H1 (cell line): ENCODE results near the gene KIAA0513. TPM values are rescaled to one million over a fixed set of nuclear protein-coding genes. Genes with fewer than 3 reads are reported as not detected.
"Not testable (repeated sequence)": the region's sequence is repeated elsewhere in the genome, so short reads cannot be mapped to it uniquely, and the experiment has no call there.

Experiments used
- CTCF ChIA-PET: fragments of 300-600 bp; sonication (Branson Sonifier 250); formaldehyde crosslinking; loops from one replicate; lab custom pipeline; 2021; ENCODE audit not compliant: partially characterized antibody; lab: Charles Lee
- POLR2A ChIA-PET: fragments of 300-600 bp; sonication (Branson Sonifier 250); formaldehyde crosslinking; loops from one replicate; lab custom pipeline; 2021; ENCODE audit warnings: inconsistent platforms; ENCODE audit not compliant: partially characterized antibody; lab: Charles Lee
- DNase-seq, 2 experiments: peaks; one replicate each; pipeline versions ENCODE4 v3.0.0 to v3.0.0-alpha.2; 2010 to 2022; ENCODE audit warnings: low spot score in 2 of 2, low read depth in 1 of 2, mixed read lengths in 1 of 2
- FAIRE-seq: peaks from 2 replicates; lab custom pipeline; 2011; peaks lifted over from hg19 to GRCh38; lab: Jason Lieb, UNC
- H2AFZ ChIP-seq: 2 replicates; pipeline ENCODE4 v1.8.1; 2012; ENCODE audit warnings: low read length, inconsistent platforms
- H2AK5ac ChIP-seq: 2 replicates; pipeline ENCODE4 v1.6.1; 2013; ENCODE audit warnings: low read depth, low read length
- H2BK120ac ChIP-seq: replicated peaks from 2 replicates; pipeline ENCODE3; 2013; ENCODE audit warnings: low read depth, low read length, inconsistent platforms
- H2BK12ac ChIP-seq: 2 replicates; pipeline ENCODE4 v1.6.1; 2013; ENCODE audit warnings: low read depth, low read length
- H2BK15ac ChIP-seq: 2 replicates; pipeline ENCODE4 v1.6.1; 2013; ENCODE audit warnings: low read length
- H2BK20ac ChIP-seq: 2 replicates; pipeline ENCODE4 v1.6.1; 2013; ENCODE audit warnings: low read length
- H2BK5ac ChIP-seq: 2 replicates; pipeline ENCODE4 v1.6.1; 2013; ENCODE audit warnings: low read depth, low read length
- H3K14ac ChIP-seq: 2 replicates; pipeline ENCODE4 v1.6.1; 2013; ENCODE audit warnings: inconsistent platforms; ENCODE audit not compliant: insufficient read length
- H3K18ac ChIP-seq: 2 replicates; pipeline ENCODE4 v1.6.1; 2013; ENCODE audit warnings: low read length; ENCODE audit errors: extremely low read depth
- H3K23ac ChIP-seq: 2 replicates; pipeline ENCODE4 v1.6.1; 2013; ENCODE audit warnings: inconsistent platforms; ENCODE audit not compliant: insufficient read length
- H3K23me2 ChIP-seq: 2 replicates; pipeline ENCODE4 v1.6.1; 2013; ENCODE audit warnings: low read depth, low read length
- H3K27ac ChIP-seq: 2 replicates; pipeline ENCODE4 v1.6.1; 2011; ENCODE audit warnings: low read depth, low read length, inconsistent platforms
- H3K27me3 ChIP-seq, 4 experiments: replicated peaks in 1 of 4; 1 replicate in 1 of 4; 2 replicates in 3 of 4; pipeline versions ENCODE4 v1.6.1 to v1.8.1; 2011 to 2013; ENCODE audit warnings: low read length in 3 of 4, mild to moderate bottlenecking in 3 of 4, inconsistent platforms in 2 of 4, mixed read lengths in 2 of 4, moderate library complexity in 1 of 4; ENCODE audit not compliant: control insufficient read depth in 3 of 4, insufficient read depth in 3 of 4; ENCODE audit errors: extremely low read depth in 1 of 4
- H3K36me3 ChIP-seq, 4 experiments: 2 replicates each; pipeline versions ENCODE4 v1.6.1 to v1.8.1; 2011 to 2013; ENCODE audit warnings: mild to moderate bottlenecking in 4 of 4, low read length in 3 of 4, moderate library complexity in 2 of 4, control low read depth in 1 of 4, inconsistent platforms in 1 of 4; ENCODE audit not compliant: insufficient read depth in 4 of 4, control insufficient read depth in 2 of 4
- H3K4ac ChIP-seq: replicated peaks from 2 replicates; pipeline ENCODE3; 2013; ENCODE audit warnings: low read length, low read depth, mixed read lengths, inconsistent platforms; ENCODE audit not compliant: insufficient read length
- H3K4me1 ChIP-seq, 4 experiments: replicated peaks in 1 of 4; 1 replicate in 1 of 4; 2 replicates in 3 of 4; pipeline versions ENCODE4 v1.6.1 to v1.8.1; 2011 to 2013; ENCODE audit warnings: low read length in 3 of 4, inconsistent platforms in 2 of 4, mixed read lengths in 1 of 4; ENCODE audit not compliant: insufficient read depth in 4 of 4, control insufficient read depth in 3 of 4
- H3K4me2 ChIP-seq, 2 experiments: 2 replicates each; pipeline versions ENCODE4 v1.6.1 to v1.8.1; 2011 to 2013; ENCODE audit warnings: low read depth in 2 of 2, low read length in 2 of 2, control low read depth in 1 of 2, inconsistent platforms in 1 of 2, mild to moderate bottlenecking in 1 of 2; ENCODE audit not compliant: insufficient read depth in 1 of 2
- H3K4me3 ChIP-seq, 4 experiments: fragments of 200-600, 300-600 bp in 1 of 4; sonication (generic), shearing (Covaris generic), sonication (Bioruptor Twin) in 1 of 4; 2 replicates each; pipeline versions ENCODE4 v1.5.1 to v1.8.1; 2011 to 2016; ENCODE audit warnings: low read length in 4 of 4, low read depth in 3 of 4, control low read depth in 2 of 4, inconsistent platforms in 2 of 4, mild to moderate bottlenecking in 2 of 4, mixed read lengths in 1 of 4, moderate library complexity in 1 of 4; ENCODE audit not compliant: insufficient read depth in 2 of 4; ENCODE audit errors: extremely low read depth in 1 of 4
- H3K56ac ChIP-seq: replicated peaks from 2 replicates; pipeline ENCODE3; 2013; ENCODE audit warnings: low read depth, mild to moderate bottlenecking, mixed read lengths, low read length, inconsistent platforms; ENCODE audit not compliant: insufficient read length
- H3K79me1 ChIP-seq: 2 replicates; pipeline ENCODE4 v1.6.1; 2013; ENCODE audit warnings: low read depth, low read length, control low read depth
- H3K79me2 ChIP-seq, 2 experiments: 2 replicates each; pipeline versions ENCODE4 v1.6.1 to v1.8.1; 2012 to 2013; ENCODE audit warnings: low read length in 2 of 2, mild to moderate bottlenecking in 2 of 2, inconsistent platforms in 1 of 2; ENCODE audit not compliant: insufficient read depth in 2 of 2, control insufficient read depth in 1 of 2
- H3K9ac ChIP-seq, 4 experiments: replicated peaks in 1 of 4; 1 replicate in 1 of 4; 2 replicates in 3 of 4; pipeline versions ENCODE4 v1.6.1 to v1.8.1; 2011 to 2013; ENCODE audit warnings: low read depth in 3 of 4, low read length in 3 of 4, control low read depth in 2 of 4, mild to moderate bottlenecking in 2 of 4, moderate library complexity in 2 of 4, inconsistent platforms in 1 of 4; ENCODE audit errors: extremely low read depth in 1 of 4
- H3K9me3 ChIP-seq, 2 experiments: 2 replicates each; pipeline versions ENCODE4 v1.6.1 to v1.8.1; 2012 to 2013; ENCODE audit warnings: mild to moderate bottlenecking in 2 of 2, moderate library complexity in 2 of 2, control low read depth in 1 of 2, inconsistent platforms in 1 of 2, low read depth in 1 of 2, low read length in 1 of 2, mixed read lengths in 1 of 2; ENCODE audit not compliant: insufficient read depth in 2 of 2
- H4K20me1 ChIP-seq, 2 experiments: replicated peaks in 1 of 2; 2 replicates each; pipeline versions ENCODE3 to v1.8.1; 2011 to 2013; ENCODE audit warnings: inconsistent platforms in 2 of 2, low read length in 2 of 2, mild to moderate bottlenecking in 1 of 2; ENCODE audit not compliant: insufficient read depth in 2 of 2, control insufficient read depth in 1 of 2
- H4K5ac ChIP-seq: 2 replicates; pipeline ENCODE4 v1.6.1; 2013; ENCODE audit warnings: low read length, low read depth, mixed read lengths, inconsistent platforms; ENCODE audit not compliant: insufficient read length
- H4K8ac ChIP-seq: 2 replicates; pipeline ENCODE4 v1.8.0; 2013; ENCODE audit warnings: mild to moderate bottlenecking, moderate library complexity, low read length, inconsistent platforms; ENCODE audit not compliant: insufficient read depth; ENCODE audit errors: extremely low read depth
- H4K91ac ChIP-seq: replicated peaks from 2 replicates; pipeline ENCODE3; 2013; ENCODE audit warnings: low read length, mixed read lengths, inconsistent platforms; ENCODE audit not compliant: insufficient read length
- WGBS, 2 experiments: shearing (Covaris generic) in 1 of 2; methylation state at CpG; one replicate each; pipeline versions ENCODE4 v1.1.6 to v1.1.7; 2013 to 2015; ENCODE audit warnings: low lambda C conversion rate in 2 of 2, mixed read lengths in 2 of 2, inconsistent platforms in 1 of 2, low coverage in 1 of 2, missing lambda C conversion rate in 1 of 2; ENCODE audit not compliant: insufficient replicate concordance in 2 of 2, insufficient coverage in 1 of 2, insufficient read length in 1 of 2; ENCODE audit errors: extremely low coverage in 1 of 2, missing lambda C conversion rate in 1 of 2; 5-methylcytosine and 5-hydroxymethylcytosine counted together
- polyA plus RNA-seq, 7 experiments: library from polyadenylated mRNA; depleted of rRNA in 3 of 7; stranded (reverse) in 5 of 7; unstranded in 2 of 7; fragments of >200 nt in 5 of 7; fragments of 200-250 nt in 2 of 7; gene quantifications; 1 replicate in 5 of 7; 2 replicates in 1 of 7; 4 replicates in 1 of 7; pipeline versions ENCODE4 v1.2.1 to v1.2.3, GENCODE V29; 2011 to 2013; ENCODE audit warnings: missing spikeins in 2 of 7, mixed read lengths in 2 of 7
- total RNA-seq: library from RNA; stranded (reverse); fragmentation: NEBNext Ultra II Directional; extraction: Animal tissue kit (Norgen Biotek cat#: 25700); gene quantifications from 2 replicates; pipeline ENCODE4 v1.2.1, GENCODE V29; 2021

KIAA0513 gene
- total and polyA plus RNA-seq, 2 of the 8 experiments (the other 6 are each of a cell fraction or from before 2014, with no cell fraction given), result 2.1 to 6.1 TPM

DNA sequence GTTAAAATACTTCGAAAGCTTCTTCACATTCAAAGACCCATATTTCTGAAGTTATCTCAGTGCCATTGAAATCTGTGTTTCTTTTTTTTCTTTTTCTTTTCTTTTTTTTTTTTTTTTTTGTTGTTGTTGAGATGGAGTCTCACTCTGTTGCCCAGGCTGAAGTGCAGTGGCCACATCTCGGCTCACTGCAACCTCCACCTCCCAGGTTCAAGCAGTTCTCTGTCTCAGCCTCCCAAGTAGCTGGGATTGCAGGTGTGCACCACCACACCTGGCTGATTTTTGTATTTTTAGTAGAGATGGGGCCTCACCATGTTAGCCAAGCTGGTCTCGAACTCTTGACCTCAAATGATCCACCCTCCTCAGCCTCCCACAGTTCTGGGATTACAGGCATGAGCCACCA is 26.7 kb downstream of the KIAA0513 start:
- H3K27ac ChIP-seq, H4K20me1 ChIP-seq, H3K4me1 ChIP-seq, H3K14ac ChIP-seq, H3K23ac ChIP-seq, H2BK5ac ChIP-seq, H3K9me3 ChIP-seq, H2AK5ac ChIP-seq, H3K4ac ChIP-seq, FAIRE-seq, H3K36me3 ChIP-seq, H2BK20ac ChIP-seq, H3K27me3 ChIP-seq, H3K56ac ChIP-seq, H3K4me2 ChIP-seq, H3K79me2 ChIP-seq, H3K18ac ChIP-seq, H3K79me1 ChIP-seq, H3K9ac ChIP-seq, H2BK120ac ChIP-seq, H4K8ac ChIP-seq, H2BK12ac ChIP-seq, H2BK15ac ChIP-seq, H2AFZ ChIP-seq, H3K4me3 ChIP-seq, DNase-seq, H4K5ac ChIP-seq, H3K23me2 ChIP-seq, H4K91ac ChIP-seq: not testable (repeated sequence)
- 71% methylated on average over 3 of the region's 3 CpGs; no CpG with 5 or more reads in 1 of the 2 experiments for WGBS, 2 experiments
- POLR2A ChIA-PET, result interaction anchor here (0.6 kb wide), 1 partner anchor 50 kb away, joined by 4 read pairs; no protein-coding TSS in a partner anchor
- CTCF ChIA-PET, result interaction anchor here (1.1 kb wide), 1 partner anchor 38 kb away, joined by 3 read pairs; no protein-coding TSS in a partner anchor
